ENCODE data around the gene MPP2. TPM values are rescaled to one million over a fixed set of nuclear protein-coding genes. Genes with fewer than 3 reads are reported as not detected.
"Not testable (repeated sequence)": the region's sequence is repeated elsewhere in the genome, so short reads cannot be mapped to it uniquely, and the experiment has no call there.

The MPP2 gene
- total RNA-seq, 1 donor from 2014 or later = 4.6 TPM

DNA sequence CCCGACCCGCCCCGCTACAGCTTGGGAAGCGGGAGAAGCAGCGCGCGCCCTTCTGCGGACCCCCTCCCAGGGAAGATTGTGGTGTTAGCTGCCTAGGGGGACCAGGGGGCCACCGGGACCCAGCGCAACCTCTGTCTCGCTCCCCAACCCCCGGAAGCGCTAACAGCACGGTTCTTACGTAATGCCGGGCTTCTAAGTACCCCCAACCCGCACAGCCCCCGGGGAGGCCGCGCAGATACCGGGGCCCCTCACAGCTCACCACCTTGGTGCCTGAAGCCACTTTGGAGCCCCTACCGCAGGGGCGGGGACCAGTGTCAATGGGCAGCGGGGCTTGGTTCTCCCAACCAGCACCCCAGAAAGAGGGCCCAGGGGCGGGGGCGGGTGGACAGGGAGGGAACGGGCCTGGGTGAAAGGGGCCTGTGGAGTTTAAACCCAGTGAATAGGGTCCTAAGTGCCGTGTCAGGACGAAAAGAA, 348 bp downstream of the MPP2 start:
- ATAC-seq (peak; percentile 26), DNase-seq (ENCODE audit: low spot score) (no peak)
- intact Hi-C loops (cut with DNase I) = no loop called here

- peak; percentile 84 for DNase-seq (ENCODE audit: low spot score)
- ATAC-seq = peak; percentile 86
- intact Hi-C loops (cut with DNase I) = no loop called here
Observed at GRCh38 chr17:43905985-43906852, 1.1 kb downstream of the MPP2 start.

- no peak for DNase-seq (ENCODE audit: low spot score)
- ATAC-seq = no peak
- intact Hi-C loops (cut with DNase I) = no loop called here
Observed at GRCh38 chr17:43905400-43905984, 1.8 kb downstream of the MPP2 start.

- ATAC-seq = no peak
- intact Hi-C loops (cut with DNase I) = no loop called here
- no peak for DNase-seq (ENCODE audit: low spot score)
Observed at GRCh38 chr17:43901861-43902589, 5.3 kb downstream of the MPP2 start.

DNA sequence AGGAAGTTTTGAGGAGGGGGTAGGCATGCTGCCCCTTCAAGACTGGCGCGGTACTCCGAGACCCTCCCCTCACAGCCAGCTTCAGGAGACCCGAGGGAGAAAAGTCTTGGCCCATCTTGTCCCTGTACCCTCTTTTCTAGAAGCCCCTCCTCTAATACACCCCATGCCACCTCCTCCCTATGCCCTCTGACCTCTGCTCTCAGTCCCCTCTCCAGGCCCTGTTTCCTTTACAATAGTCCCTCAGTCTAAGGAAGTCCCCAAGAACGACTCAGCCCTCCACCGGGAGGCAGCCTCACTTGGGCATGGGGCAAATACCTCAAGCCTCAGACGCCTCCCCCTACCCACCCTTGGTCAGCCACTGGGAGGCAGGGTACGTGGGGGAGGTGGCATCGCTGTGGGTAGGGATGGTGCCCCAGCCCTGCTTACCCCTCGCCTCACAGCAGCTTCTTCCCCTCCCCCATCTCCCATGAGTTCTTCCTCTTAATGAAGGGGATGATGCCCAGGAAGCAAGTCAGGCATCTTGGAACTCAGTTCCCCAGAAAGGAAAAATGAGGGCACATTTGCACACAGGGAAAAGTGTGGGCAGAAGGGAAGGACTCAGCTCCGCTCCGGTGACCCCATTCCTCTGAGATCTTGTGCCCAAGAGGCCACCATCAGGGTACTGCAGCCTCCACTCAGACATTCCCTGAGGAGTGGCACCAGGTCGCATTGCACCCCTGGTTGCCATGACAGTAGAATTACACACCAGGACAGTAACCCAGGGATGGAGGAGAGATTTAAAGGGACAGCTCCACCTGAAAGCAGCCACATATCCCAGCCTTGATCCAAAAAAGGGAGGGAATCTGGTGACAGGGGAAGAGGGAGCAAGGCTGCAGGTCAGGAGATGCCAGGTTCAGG, 6.2 kb downstream of the MPP2 start:
- intact Hi-C loops (cut with DNase I) = no loop called here
- no peak for DNase-seq (ENCODE audit: low spot score)
- ATAC-seq = peak; percentile 31

DNA sequence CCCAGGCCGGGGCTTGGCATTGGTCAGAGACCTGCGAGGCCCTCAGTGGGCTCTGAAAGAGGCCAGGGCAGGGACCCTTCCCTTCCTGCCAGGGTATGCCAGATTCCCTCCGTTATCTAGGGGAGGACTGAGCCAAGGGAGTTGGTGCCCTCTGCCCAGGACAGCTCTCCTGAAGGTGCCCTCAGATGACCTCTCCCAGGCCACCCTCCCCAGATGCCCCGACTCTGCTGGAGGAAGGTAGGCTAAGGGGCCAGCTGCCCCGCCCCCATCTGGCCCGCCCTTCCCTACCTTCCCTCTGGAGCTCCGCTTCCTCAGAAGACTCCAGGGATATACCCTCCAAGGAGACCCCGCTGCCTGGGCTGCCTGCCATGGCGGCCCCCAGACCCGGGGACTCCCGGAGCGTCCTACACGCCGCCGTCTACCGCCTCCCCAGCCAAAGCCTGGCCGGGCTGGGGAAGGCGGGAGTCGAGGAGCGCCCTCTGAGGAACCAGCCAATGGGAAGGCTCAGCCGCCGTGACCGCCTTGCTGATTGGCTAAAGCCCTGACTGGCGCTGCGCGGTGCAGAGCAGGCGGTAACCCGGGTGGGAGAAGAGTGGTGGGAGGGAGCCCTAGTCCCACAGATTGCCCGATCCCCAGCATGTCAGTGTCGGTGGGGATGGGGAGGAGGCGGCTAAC, 7.0 kb downstream of the MPP2 start:
- intact Hi-C loops (cut with DNase I) = no loop called here
- peak; percentile 98 for ATAC-seq

DNA sequence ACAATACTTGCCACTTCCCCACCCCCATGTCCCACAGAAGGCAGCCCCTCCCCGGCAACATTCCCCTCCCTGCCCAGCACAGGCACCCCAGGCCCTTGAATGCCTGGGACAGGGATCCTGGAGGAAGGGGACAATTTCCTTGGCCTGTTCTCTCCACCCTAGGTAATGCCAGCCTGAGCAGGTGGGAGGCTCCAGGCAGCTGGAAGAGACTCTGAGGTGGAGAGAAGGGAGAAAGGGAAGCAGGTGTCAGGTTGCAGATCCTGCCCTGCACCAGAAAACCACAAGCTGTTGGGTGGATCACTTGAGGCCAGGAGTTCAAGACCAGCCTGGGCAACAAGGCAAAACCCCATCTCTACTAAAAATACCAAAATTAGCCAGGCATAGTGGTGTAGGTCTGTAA, 8.9 kb downstream of the MPP2 start:
- intact Hi-C loops (cut with DNase I) = no loop called here
- ATAC-seq (no peak), DNase-seq (ENCODE audit: low spot score) (no peak)

More for the DNA sequence above, 7.0 kb downstream of the MPP2 start:
- peak; percentile 91 for DNase-seq (ENCODE audit: low spot score)

DNA sequence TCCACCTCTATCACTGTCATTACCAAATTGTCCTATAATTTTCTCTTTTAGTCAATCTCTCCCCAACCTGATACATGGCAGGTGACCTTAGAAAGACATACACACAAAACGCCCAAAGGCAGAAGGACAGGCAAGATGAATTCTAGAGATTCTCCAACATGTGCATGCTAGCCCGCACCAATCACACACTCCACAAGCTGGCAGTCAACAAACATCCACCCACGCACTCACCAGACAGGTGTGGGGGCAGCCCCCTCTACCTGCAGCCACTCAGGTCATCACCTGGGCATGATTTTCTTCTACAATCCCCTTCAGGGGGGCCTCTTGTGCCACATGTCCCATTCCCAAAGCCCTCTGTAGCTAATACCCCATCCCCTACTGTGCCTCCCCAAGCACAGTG, 9.5 kb downstream of the MPP2 start:
- intact Hi-C loops (cut with DNase I) = no loop called here
- no peak for DNase-seq (ENCODE audit: low spot score)
- no peak for ATAC-seq

DNA sequence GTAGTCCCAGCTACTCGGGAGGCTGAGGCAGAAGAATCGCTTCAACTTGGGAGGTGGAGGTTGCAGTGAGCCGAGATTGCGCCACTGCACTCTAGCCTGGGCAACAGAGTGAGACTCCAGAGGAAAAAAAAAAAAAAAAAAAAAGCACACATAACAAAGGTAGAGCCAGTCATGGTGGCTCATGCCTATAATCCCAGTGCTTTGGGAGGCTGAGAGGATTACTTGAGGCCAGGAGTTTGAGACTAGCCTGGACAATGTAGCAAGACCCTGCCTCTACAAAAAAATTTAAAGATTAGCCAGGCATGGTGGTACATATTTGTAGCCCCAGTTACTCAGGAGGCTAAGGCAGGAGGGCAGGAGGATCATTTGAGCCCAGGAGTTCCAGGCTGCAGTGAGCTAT, 12.8 kb downstream of the MPP2 start:
- DNase-seq (ENCODE audit: low spot score); intact Hi-C loops (cut with DNase I); ATAC-seq: not testable (repeated sequence)

DNA sequence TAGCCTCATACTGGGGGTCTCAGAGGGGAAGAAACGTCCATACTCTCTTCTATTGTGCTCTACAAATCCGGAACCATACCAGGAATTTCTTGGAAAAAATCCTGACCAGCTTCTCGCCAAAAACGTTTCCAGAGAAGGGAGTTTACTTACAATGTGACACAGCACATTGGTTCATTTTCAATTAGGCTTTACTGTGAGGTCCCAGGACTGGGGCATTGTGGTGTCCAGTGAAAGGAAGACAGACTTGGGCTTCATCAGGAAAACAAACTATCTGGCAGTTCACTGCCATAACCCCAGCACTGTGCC, 14.7 kb downstream of the MPP2 start:
- intact Hi-C loops (cut with DNase I) = no loop called here
- no peak for DNase-seq (ENCODE audit: low spot score)

GRCh38 chr17:43891851-43892646, 15.3 kb downstream of the MPP2 start:
- intact Hi-C loops (cut with DNase I) = no loop called here
- ATAC-seq (no peak), DNase-seq (ENCODE audit: low spot score) (no peak)

More for the DNA sequence above, 14.7 kb downstream of the MPP2 start:
- ATAC-seq = no peak

DNA sequence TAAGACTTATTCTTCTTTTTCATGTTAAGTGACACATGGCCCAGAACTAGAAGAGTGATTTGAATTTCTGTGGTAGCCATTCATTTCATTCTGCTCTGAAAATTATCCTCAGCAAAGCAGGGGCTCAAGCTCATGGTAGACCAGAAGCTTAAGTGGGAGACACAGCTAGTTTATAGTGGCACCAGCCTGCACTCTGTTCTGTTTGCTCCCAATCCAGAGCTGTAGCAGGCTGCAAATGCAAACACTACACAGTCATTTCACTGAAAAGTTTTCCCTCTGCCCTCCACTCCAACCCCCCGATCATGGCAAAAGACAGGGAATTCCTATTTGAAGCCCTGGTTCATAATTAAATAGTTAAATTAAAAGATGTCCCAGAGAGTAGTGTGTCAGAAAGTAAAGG, 17.1 kb downstream of the MPP2 start:
- peak; percentile 9 for DNase-seq (ENCODE audit: low spot score)
- ATAC-seq = no peak
- intact Hi-C loops (cut with DNase I) = no loop called here

- no peak for ATAC-seq
- intact Hi-C loops (cut with DNase I) = no loop called here
- DNase-seq (ENCODE audit: low spot score) = peak; percentile 6
Observed at GRCh38 chr17:43888548-43888947, 18.8 kb downstream of the MPP2 start.

DNA sequence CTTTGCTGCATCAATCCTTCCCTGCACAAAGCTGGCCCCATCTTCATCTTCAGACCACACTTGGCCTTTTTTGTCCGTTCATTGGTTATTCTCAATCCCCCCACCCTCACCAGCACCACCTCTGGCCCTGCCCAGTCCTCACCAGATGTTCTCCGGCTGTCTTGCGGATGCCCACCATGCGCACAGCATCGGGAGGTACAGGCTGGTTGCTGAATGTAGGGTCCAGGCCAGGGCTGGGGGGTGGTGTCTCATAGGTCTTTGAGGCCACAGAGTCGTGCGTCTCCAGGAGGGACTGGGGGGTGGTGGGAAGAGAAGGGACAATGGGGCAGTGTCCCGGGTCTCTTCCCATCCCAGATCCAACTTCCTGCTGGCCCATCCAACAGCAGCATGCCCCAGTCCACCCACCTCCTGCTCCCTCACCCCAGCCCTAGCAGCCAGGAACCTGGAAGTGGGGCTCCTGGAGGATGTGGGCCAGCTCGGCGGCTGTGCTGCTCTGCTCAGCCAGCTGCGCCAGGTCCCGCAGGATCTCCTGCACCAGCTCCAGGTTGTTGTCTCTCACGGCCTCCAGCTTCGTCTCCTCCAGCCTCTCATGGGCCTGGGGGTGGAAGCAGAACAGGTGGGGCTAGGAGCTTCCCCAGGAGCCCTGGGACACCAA, 24.4 kb downstream of the MPP2 start:
- ATAC-seq (no peak), DNase-seq (ENCODE audit: low spot score) (peak; percentile 42)
- intact Hi-C loops (cut with DNase I) = no loop called here

DNA sequence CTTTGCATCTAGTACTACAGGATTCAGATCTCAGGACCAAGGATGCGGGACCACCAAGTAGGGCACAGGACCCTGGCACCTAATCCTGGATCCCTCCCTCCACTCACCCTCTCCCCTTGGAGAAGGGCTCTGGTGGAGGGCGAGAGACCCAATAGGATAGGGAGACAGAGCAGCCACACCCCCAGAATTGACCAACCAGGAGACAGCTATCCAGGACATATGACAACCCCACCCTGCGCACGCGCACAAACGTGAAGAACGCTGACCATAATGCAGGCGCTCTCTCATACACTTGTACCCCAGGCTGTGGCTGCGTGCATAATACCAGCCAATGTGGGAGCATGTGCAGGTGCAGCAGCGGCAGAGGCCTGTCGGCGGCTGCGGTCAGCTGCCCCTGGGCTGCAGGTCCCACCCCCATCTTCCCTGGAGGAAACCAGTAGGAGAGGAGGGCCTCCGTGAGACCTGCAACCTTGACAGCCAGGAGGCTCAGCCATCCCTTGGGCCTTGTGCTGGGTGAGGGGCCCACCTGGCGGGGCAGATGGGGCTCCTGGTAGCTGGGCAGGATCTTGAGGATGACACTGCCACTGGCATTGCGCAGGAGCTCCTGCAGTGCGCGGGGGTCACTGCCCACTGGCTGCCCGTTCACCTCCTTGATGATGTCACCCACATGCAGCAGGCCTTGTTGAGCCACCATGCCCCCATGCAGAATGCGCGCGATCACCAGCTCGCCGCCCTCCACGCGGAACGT, 25.4 kb downstream of the MPP2 start:
- DNase-seq (ENCODE audit: low spot score) = peak; percentile 49
- no peak for ATAC-seq
- intact Hi-C loops (cut with DNase I) = loop anchor here (2.0 kb wide), 1 partner anchor 43 kb away; no protein-coding TSS in a partner anchor

- intact Hi-C loops (cut with DNase I) = loop anchor here (2.0 kb wide), 1 partner anchor 44 kb away; no protein-coding TSS in a partner anchor
- ATAC-seq (no peak), DNase-seq (ENCODE audit: low spot score) (peak; percentile 38)
Observed at GRCh38 chr17:43881181-43881580, 26.2 kb downstream of the MPP2 start.

Data from sciatic nerve (tissue), 2 donors.